NK-92 (cell line): ENCODE data around the gene MSI2.

Source experiments
- DNase-seq: peaks from one replicate; lab custom pipeline; 2025; ENCODE audit not compliant: unreplicated experiment; lab: John Stamatoyannopoulos, UW

The MSI2 gene

GRCh38 chr17:57696050-57696449 is 439.7 kb downstream of the MSI2 start:
- DNase-seq: no peak

- no peak for DNase-seq
Measured at GRCh38 chr17:57697197-57697596, 440.9 kb downstream of the MSI2 start.

DNA sequence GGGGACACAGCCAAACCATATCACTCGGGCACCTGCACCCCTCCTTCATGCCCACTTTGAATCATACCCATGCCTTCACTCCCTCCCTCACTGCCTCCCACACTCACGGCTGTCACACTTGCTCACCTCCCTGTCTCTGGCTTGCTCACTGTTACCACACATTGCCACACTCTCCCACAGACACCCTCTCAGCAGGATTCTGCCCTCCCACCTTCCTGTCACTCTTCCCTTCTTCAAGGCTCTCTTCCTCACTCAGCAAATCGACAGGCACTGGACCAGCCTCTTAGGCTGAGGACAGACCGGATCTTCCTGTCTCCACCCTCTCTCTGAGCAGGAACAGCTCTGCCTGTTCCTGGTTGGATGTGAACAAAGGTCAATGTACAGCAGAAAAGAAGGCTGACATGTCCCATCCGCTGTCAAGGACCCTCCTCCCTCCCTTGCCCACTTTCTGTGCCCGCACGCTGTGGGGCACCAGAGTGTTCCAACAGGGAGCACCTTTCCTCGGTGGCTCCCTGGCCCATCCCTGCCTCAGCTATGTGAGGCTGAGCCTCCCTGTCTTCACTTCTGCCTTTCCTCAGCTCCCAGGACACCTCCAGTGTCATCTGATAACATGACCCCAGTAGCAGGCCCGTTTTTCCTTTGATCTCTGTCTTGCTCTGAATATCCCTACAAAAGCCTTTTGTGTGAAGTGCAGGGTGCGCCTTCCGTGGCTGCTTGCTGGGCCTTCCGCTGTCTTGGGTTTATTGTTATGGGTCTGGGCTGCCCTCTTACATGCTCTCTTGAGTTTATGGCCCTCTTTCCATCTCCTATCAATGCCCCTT is 441.8 kb downstream of the MSI2 start:
- DNase-seq: no peak

- DNase-seq: no peak
Measured at GRCh38 chr17:57699751-57700219, 443.5 kb downstream of the MSI2 start.

- DNase-seq: no peak
Measured at GRCh38 chr17:57701124-57701523, 444.8 kb downstream of the MSI2 start.

GRCh38 chr17:57703273-57703672 is 446.9 kb downstream of the MSI2 start:
- DNase-seq: no peak

GRCh38 chr17:57704448-57704847 is 448.1 kb downstream of the MSI2 start:
- DNase-seq: no peak

DNA sequence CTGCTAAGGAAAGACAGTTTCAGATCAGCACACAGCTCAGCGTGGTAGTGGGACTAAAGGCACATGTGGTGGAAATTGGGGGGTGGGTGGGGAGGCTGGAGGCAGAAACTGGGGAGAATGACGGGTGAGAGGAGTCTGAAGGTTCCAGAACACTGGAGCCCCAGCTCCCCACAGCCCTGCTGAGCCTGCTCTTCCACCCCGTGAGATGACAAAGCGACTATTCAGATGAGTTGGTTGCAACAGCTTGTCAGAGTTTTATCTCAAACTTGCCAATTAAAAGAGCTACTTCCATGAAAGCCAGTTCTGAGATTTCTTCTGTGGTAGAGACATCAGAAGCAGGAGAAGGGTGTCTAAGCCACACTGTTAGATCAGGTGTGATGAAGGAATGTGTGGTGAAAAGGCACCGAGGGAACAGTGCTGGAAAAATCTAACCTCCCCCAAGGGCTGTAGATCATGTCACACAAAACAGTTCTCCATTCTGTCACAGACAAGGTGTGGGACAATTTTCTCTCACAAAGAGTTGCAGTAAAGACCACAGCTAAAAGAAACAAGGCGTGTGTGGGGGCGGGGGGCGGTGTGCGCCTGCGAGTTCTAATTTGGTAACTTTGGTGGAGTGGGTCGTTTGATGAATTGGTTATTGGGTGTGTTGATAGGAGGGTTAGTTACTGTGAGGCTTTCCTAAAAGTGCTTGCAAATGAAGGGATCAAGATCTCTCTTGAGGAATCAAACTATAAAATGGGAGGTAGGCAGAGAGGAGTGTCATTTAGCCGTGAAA is 449.8 kb downstream of the MSI2 start:
- no peak for DNase-seq

DNA sequence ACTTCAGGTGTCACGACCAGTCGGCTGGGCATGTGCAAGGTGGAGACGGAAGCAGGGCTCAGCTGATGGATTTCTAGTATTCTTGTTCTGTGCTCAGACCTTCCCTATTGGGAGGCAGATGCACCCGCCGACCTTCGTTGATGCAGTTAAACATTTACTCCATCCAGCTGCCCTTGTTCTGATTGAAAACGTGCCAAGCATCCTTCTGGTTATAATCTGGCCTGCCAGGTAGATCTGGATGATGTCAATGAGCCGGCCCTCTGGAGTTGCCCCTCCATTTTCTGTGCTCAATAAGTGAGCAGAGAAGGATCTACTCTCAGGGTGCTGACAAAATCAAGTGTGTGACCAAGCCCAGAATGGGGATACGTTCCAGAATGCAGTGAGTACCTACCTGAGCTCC is 450.4 kb downstream of the MSI2 start:
- no peak for DNase-seq

- DNase-seq: no peak
Measured at GRCh38 chr17:57707892-57708291, 451.6 kb downstream of the MSI2 start.

DNA sequence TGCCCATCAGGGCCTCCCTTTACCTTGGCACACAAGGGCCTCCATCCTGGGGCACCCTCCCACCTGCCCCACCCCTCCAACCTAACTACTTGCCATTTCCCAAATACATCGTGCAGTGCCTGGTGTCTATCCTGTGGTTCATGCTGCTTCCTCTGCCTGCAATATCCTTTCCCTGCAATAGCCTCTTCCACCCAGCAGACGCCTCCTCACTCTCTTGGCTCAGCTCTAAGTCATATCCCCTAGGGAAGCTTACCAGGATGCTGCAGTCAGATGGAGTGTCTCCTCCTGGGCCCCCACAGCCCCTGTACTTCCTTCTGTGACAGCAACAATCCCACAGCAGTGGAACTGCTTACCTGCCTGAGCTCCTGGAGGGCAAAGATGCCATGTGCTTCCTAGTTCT is 452.1 kb downstream of the MSI2 start:
- no peak for DNase-seq

DNA sequence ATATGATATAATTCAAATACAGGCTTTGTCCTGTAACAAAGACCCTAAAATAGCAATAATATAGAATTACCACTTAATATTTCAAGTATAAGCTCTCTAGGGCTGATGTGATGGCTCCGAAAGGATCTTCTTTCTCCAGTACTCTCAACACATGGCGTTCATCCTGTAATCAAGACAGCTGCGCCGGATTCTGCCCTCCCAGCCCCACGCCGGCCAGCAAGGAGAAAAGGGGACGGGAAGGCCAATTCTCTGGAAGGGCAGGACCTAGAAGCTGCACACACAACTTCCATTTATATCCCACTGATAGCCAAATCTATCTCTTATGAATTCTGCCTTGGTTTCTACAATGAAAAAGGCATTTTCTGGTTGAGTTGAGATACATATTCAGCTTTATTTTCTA is 456.8 kb downstream of the MSI2 start:
- DNase-seq: no peak

DNA sequence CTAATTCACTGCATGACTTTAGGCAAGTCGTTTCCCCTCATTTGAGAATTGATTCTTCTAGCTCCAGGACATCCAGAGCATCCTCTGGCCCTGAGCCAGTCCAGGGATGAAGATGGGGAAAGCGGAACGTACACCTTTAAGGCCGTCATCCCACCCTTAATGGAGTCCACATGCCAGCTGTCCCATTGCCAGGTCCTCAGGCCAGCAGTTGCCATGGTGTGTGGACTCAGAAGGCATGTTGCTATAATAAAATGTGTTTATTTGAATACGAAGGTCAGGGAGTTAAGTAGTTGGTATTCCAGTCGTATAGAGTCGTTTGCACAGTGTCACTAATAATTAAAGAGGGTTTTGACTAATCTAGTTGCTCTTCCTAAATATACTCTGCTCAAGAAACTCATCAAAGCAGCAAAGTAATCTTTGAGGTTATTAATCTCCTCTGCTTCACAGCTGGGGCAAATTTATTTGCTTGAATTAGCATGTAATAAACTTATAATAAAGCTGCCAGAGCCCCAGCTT is 458.4 kb downstream of the MSI2 start:
- no peak for DNase-seq

GRCh38 chr17:57715981-57716380 is 459.7 kb downstream of the MSI2 start:
- no peak for DNase-seq

GRCh38 chr17:57718878-57719277 is 462.6 kb downstream of the MSI2 start:
- DNase-seq: no peak

GRCh38 chr17:57720386-57721035 is 464.2 kb downstream of the MSI2 start:
- DNase-seq: no peak

DNA sequence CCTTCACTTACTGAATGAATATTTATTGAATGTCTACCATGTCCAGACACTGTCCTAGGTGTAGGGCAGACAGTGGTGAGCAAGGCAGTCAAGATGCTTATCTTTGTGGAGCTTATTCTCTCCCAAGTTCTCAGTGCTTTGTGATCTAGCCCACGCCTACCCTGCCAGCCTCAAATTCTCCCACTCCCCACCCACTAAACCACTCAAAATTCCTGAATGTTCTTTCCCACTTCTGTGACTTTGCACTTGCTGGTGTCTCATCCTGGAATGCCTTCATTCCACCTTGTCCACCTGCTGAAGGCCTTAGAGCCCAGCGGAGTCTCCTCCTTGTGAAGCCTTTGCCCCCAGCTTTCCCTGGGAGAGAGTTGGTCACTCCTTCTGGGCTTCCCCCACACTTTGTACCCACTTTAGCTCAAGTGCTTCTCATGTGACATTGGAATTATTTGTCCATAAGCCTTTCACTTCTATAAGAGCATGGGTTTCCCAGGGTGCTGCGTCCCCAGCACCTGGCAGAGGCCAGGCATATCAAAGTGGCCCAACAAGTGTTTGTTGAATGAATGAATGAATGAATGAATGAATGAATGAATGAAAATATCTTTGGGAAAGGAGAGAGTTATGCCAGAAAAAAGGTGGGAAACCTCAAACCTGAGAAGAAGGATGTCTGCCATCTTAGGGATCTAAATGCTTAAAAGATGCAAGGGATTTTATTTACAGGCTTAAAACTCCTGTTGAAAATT is 465.8 kb downstream of the MSI2 start:
- no peak for DNase-seq

- no peak for DNase-seq
Measured at GRCh38 chr17:57722704-57723043, 466.4 kb downstream of the MSI2 start.

DNA sequence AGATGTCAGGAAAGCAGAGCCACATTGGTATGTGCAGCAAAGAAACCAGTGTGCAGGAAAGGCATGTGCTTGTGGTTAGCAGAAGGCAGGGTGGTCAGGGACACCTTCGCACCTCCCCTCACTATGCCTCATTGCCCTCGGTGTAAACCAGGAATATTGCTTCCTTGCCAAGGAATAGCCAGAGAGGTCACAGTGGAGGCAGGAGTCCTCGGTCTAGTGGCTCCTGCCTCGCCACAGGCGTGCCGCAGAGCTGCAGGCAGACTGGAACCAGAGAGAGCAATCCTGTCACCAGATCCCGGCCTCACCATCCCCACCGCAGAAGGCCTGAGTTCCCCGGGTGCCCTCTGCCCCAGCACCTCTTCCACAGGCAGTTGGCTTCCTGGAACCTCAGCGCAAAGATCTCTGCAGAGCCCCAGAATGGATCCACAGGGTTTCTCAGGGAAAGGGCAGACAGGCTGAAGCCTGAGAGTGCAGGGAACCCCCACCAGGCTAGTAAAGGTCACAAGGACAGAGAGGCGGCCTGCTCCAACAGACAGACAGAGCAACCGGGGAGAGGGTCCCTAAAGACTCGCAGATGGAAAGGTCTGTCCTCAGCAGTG is 467.2 kb downstream of the MSI2 start:
- no peak for DNase-seq

GRCh38 chr17:57724026-57724728 is 467.9 kb downstream of the MSI2 start:
- DNase-seq: no peak
